Fibroblast of skin of scalp (primary cell): Measurements from ENCODE around the gene ANKRD34A.
A peak's percentile ranks its signal among the peaks of the same experiment; 100 is the strongest.

Experiments
- DNase-seq: peaks from one replicate; pipeline ENCODE4 v3.0.0-alpha.2; 2013

Gene ANKRD34A

DNA sequence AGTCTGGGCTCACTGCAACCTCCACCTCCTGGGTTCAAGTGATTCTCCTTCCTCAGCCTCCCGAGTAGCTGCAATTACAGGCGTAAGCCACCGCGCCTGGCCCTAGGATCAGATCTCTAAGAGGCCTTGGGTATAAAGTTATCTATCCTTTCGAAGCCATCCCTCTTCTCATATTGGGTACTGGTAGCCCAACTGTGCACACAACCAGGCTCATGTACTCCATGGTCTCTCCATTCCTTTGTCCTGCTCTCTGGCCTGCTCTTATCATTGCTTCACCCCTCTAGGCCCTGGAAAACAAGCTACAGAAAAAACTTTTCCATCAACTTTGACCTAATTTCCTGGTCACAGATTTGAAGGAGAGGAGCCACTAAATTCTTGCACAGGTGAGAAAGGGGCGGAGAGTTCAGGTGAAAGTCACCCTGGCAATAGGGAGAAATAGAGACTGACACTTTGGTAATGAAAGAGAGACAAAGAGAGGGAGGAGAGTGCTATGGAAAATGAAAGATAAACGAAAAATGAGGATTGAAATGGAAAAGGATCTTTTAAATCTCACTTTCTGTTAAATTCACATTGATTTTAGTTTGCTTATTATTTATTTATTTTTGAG lies 26.0 kb upstream of the ANKRD34A start:
- DNase-seq: no peak

DNA sequence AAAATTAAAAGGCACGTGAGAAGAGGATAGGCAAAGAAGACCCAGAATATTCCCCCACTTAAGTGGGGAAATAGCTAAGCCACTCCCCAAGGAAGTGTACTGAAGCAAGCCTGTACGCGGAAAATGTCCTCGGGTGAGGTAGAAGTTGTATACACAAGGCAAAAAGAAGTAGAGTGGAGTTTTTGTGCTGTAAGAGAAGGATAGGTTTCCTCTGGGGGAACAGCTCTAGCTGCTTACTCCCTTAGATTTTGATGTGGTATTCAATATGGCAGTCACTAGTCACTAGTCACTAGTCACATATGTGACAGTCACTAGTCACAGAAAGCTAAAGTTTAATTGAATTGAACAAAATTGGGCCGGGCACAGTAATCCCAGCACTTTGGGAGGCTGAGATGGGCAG lies 24.4 kb upstream of the ANKRD34A start:
- DNase-seq: no peak

DNA sequence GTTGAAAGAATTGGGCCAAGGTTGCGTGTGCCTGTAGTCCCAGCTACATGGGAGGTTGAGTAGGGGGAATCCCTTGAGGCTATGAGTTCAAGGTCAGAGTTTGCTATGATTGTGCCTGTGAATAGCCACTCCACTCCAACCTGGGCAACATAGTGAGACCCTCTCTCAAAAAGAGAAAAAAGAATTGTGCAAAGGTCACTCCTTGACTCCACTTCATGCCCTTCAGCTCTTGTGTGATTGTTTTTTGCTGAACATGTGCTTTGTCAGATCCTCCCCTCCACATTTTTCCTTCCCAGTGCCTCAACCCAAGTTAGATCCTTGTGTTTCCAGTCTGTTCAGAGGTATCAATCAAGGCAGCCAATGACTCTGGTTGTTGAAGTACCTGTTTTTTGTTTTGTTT lies 23.6 kb upstream of the ANKRD34A start:
- no peak for DNase-seq

DNA sequence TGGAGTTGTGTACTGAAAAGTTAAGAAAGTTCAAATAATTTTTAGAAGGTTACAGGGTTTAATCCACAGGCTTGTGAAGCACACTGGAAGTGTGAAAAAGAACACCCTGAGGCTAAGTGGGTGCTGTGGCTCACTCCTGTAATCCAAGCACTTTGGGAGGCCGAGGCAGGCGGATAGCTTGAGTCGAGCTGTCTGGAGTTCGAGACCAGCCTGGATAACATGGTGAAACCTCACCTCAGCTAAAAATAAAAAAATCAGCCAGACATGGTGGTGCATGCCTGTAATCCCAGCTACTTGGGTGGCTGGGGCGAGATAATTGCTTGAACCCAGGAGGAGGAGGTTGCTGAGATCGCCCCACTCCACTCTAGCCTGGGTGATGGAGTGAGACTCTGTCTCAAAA lies 22.2 kb upstream of the ANKRD34A start:
- DNase-seq: no peak

DNA sequence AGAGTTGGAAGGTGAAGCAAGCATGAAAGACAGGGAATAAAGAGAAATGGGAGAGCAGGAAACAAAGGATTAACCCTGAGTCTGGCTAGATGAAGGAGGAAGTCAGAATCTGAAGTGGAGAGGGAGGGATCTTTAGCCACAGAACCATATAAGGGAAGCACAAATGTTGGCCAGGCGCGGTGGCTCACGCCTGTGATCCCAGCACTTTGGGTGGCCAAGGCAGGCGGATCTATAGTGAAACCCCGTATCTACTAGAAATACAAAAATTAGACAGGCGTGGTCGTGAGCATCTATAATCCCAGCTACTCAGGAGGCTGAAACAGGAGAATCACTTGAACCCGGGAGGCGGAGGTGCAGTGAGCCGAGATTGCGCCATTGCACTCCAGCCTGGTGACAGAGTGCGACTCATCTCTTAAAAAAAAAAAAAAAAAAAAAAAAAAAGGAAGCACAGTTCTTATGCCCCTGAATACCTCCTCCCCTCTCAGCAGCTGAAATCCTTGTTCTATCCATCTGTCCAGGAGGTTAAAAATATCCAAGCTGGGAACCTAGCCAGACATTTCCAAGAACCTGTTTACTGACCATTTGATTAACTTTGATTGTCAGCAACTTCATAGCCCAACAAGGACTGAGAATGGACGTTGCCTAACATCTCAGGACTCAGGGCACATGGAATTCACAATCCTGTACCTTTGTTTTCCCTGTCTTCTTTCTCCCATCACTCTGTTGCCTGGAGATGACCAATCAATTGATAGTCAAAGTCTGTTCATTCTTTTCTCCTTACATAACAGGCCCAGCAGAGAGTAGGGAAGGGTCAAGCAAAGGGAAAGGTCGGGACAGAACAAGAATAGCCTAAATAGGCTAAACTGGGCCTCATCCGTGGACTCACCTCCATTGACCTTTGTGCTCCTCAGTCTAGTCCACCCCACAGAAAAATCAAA lies 21.4 kb upstream of the ANKRD34A start:
- peak; percentile 70 for DNase-seq

DNA sequence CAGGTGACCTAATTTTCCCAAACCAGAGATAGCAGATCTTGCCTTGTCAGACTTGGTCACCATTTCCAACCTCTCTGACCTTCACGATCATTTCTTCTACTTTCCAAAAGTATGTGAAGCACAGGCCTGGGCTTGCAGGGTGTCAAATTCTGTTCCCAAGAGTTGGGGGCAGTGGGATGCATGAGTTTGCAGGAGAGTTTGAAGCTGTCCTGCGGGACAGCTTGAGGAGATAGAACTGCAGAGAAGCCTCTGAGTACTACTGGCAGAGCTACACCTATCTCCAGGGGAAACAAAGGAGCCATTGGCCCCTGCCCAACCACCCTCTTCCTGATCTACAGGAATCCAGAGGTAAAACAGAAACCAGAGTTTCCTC lies 20.7 kb upstream of the ANKRD34A start:
- no peak for DNase-seq

DNA sequence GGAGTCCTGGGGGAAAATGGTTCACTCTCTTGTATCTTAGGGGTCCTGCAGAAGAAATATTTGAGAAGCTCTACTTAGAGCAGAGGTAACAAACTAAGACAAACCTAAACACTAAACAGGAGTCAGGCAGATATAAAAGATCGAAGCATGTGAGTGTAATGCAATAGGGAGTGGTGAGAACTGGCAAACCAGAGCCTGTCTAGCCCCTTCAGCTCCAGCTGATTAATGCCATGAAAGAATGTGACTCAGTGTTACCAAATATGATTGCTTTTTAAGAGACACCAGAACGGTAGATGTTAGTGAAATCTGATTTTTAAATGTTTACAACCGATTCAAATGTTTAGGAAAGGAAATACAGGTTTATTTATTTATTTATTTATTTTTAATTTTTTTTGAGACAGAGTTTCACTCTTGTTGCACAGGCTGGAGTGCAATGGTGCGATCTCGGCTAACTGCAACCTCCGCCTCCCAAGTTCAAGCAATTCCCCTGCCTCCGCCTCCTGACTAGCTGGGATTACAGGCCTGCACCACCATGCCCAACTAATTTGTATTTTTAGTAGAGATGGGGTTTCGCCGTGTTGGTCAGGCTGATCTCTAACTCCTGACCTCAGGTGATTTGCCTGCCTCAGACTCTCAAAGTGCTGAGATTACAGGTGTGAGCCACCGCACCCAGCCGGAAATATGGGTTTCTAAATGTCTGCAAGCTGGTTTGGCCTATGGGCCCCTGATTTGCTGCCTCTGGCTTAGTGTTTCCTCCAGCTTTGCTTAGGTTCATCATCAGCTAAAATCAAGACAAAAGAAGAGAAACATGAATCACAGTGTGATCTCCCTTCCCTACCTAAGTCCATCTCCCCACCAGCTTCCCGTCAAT lies 19.8 kb upstream of the ANKRD34A start:
- DNase-seq: no peak

DNA sequence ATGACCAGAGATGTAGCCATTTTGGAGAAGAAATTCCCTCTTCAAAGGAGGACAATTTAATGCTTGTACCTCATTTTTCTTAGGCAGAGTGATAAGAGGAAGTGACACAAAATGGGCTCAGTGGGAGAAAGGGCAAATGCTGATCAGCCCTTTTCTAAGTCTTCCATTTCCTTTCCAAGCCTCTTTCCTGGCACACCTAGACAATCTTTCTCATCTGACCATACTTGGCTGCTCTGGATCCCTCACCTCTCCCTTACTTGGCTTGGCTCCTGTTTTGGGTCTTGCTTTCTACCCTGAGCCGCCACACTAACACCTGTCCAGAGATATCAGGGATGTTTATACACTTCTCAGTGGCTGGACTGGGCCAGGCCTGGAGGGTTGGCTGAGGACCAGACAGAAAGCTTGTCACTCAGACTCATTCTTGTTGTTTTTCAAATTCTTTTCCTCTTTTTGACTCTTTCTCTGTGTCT lies 18.9 kb upstream of the ANKRD34A start:
- no peak for DNase-seq

DNA sequence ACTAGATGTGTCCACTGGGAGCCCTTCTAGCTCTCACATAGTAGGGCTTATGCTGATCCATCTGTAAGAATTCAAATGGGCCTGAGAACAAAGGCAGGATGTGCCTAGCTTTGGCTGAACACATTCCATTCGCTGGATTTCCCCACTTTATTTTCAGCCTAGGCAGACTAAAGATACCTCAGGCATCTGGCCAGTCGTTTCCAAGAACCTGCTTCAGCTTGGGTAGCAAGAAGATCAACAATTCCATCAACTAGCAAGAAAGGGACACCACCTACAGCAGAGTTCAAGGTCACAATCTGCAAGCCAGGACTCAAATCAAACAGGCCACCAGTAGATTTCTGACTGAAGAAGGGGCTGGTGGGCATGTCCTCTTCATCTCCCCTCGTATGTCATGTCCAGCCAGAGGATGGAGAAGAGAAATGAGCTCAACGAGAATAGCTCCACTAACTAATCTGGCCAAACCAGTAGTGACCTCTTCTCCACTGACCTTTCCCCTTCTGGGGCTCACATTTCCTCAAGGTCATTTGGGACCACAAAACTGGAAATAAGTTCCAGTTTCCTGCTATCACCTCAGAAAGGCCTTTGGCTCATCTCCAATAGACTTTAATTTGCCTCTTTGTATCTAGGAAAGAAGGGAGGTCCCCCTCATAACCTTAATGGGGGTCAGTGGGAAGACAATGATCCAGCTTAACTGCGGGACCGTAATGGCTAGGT lies 17.8 kb upstream of the ANKRD34A start:
- no peak for DNase-seq

DNA sequence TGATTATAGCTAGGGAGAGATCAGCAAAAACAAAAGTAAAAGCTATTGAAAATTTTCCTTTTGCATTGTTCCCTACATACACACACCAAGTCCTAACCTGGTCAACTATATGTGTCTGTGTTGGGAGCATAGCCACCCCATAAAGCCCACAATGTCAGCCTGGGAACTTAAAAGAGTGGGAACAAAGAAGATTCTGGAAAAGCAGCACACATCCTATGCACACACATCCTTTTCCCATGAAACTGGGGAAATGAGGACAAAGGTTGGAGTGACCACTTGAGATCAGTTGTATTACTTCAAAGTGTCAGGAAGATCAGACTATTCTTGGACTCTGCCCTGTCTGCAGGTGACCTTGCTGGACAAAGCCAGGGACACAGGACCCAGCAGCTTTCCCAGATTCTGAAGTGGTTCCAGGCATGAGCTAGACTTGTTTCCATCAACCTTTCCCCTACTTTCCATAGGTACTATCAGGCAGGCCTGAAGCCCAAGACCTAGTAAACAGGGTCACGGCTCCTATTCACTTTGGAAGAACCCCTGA lies 16.2 kb upstream of the ANKRD34A start:
- no peak for DNase-seq

DNA sequence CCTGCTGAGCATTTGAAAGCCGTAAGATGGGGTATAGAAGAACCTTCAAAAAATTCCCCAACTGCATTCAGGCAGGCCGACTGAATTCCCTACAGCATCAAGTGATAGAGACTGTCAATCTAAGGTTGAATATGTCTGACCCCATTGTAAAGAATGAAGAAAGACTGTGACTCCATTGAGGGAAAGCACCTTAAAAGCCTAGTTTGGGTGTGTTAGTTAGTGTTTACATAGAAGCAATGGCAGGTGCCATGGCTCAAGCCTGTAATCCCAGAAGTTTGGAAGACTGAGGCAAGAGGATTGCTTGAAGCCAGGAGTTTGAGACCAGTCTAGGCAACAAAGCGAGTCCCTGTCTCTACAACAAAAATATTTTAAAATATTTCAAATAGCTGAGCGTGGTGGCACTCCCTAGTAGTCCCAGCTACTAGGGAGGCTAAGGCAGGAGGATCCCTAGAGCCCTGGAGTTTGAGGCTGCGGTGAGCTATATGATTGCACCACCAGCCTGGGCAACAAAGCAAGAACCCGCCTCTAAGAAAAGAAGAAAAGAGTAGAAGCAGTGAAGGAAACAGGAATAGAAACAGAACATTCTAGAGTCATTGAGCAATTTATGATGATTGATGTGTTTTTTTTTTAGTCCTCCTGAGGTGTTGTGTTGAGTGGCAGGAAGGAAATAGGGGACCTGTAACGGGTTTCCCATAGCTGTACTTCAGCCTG lies 15.5 kb upstream of the ANKRD34A start:
- peak; percentile 74 for DNase-seq

DNA sequence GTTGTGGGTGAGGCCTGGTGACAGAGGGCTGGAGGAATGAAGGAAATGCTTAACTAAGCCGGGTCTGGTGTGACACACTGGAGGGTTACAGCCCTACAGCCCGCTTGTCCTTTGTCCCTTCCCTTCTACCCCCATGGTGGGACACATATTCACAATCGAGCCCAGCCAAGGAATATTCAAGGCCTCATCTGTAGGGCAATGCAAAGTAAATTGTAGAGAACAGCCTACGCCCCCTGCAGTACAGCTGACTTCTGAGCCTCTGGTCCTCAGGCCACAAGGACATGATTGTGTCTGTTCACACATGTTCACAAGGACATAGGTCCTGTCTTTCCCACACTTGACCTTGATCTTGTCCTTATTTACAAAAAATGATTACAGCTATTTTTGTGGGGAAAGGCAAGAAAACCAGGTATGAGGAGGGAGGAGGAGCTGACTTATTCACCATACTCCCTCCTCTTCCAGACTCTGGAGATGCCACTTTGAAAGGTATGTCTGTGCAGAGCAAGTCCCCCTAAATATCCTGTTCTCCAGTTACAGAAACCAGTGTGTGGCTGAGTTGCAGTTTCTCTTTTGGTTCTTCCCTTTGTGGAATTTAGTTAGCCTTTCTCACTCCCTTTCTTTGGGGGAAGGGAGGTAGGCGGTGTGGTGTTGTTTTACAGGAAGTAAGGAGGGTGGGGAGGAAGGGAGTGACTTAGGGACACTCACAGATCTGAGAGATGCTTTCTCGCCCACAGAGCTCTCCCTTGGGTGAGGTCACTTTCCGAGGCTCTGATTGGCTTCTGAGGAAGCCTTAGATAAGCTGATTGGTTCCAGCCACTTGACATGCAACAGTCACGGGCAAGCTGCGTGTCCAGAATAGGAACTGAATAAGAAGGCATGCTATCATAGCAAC lies 14.7 kb upstream of the ANKRD34A start:
- peak; percentile 100 for DNase-seq

DNA sequence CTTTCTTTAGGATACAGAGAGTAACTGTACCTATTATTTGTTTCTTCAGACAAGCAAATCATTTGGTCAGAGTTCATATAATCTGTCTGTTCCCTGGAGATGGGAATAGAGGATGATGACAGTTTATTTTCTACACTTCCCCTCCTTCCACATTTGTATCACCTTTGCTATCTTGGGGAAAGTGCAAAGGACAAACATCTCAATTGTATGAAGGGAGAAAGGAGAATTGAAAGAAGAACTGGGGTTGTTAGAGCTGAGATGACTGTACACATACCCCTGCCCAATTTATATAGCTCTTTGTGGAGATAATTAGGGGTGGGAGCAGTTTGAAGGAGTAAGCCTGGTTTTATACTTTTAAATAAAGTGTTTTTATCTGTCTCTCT lies 14.1 kb upstream of the ANKRD34A start:
- no peak for DNase-seq

DNA sequence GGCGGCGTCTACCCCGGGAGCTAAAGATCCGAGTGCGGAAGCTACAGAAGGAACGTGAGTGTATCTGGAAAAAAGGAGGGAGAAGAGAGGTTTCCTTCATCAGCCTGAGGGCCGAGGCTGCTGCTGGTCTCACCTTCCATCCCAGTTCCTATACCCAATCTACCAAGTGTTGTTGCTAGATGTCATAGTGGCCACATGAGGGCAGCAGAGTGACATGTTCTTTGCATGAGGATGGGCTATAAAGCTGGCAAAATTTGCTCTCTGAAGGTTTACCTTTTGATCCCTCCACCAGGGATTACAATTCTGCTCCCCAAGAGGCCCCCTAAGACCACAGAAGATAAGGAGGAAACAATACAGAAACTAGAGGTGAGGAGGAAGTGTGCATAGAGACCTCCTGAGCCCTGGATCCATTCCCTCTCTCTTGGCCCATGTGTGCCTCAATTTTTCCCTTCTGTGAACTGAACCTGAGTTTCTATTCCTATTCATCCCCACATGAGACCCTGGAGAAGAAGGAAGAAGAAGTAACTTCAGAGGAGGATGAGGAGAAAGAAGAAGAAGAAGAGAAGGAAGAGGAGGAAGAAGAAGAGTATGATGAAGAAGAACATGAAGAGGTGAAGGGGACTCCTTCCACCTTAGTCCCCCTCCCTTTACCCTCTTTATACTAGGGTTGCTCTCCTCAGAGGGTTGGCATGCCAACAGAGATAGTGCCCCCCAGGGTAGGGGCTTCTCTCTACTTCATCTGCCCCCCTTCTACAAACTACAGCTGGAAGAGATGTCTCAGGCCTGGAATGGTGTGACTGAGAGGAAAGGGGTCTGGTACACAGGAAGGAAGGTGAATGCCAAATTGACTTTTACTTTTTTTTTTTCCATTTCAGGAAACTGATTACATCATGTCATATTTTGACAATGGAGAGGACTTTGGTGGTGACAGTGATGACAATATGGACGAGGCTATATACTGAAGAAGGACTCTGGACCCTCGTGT lies 13.4 kb upstream of the ANKRD34A start:
- peak; percentile 86 for DNase-seq

DNA sequence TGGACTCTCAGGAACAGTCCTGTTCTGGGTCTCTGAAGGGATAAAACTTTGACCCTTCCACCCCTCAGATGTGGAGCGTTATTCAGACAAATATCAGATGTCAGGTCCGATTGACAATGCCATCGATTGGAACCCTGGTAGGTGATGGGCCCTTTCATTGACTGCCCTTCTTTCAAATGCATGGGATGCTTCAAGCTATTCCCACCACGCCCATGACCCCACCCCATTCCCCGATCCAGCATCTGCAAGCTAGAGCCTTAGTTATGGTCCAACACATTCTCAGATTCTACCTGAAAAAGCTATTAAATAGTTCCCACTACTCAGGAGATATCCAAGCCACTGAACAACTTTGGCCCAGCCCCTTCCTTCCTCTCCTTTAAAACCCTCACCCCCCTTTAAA lies 12.6 kb upstream of the ANKRD34A start:
- no peak for DNase-seq

DNA sequence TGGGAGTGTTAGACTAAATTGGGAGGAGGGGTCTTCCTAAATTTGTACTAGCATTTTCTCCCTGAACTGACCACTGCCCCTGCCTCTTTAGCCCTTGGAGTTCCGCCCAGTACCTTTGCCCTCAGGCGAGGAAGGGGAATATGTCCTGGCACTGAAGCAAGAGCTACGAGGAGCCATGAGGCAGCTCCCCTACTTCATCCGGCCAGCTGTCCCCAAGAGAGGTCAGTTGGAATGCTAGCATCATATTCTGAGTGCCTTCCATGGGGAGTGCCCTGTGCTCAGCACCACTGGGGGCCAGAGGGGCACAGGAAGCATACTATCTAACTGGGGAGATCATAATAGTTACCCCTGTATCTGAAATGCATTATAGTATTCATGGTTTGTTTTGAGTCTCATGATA lies 10.8 kb upstream of the ANKRD34A start:
- no peak for DNase-seq

DNA sequence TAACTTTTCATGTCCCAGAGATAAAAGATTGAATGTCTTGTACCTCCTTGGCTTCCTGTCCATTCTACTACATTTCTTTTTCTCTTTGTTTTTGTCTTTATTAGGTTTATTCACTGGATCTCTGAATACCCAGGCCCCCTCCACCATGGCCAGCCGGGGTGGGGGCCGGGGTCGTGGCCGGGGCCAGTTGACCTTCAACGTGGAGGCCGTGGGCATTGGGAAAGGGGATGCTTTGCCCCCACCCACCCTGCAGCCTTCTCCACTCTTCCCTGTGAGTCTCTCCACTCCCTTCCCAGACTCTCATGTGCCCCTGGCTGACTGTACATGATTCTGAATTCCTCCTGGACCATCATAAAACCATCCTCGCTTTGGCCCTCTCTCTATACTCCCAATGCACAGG lies 10.3 kb upstream of the ANKRD34A start:
- DNase-seq: no peak

DNA sequence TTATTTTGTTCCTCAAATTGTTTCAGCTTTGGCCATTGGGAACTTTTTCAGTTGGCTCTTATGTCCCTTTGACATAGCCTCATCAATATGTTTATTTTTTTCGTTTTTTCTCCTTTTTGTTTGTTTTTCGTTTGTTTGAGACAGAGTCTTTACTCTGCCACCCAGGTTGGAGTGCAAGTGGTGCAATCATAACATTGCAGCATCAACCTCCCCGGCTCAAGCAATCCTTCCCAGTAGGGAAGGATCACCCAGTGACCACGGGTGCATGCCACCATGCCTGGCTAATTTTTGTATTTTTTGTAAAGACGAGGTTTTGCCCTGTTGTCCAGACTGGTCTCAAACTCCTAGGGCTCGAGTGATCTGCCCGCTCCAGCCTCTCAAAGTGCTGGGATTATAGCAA lies 8.2 kb upstream of the ANKRD34A start:
- no peak for DNase-seq

DNA sequence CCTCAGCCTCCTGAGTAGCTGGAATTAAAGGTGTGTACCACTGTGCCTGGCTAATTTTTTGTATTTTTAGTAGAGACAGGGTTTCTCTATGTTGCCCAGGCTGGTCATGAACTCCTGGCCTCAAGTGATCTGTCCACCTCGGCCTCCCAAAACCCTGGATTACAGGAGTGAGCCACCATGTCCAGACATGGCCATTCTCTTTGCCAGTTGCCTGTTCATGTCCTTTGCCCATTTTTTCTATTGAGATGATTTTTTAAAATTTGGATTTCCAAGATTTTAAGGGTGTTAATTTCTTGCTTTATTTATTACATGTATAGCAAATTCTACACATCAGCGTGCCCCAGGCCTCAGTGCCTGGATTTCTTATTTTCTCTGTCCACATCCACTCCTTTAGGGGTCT lies 2.9 kb upstream of the ANKRD34A start:
- no peak for DNase-seq
